OCI-LY1 (cell line): Measurements from ENCODE around the gene GNPTAB.

Source experiments
- EZH2 ChIP-seq: fragments of 200-600 bp; sonication (generic), shearing (Covaris generic); IDR thresholded peaks from 2 replicates; pipeline ENCODE4 v1.8.0; 2017; ENCODE audit warnings: borderline replicate concordance, mixed run types, mild to moderate bottlenecking, antibody characterized with exemption, low read length, moderate library complexity, mixed read lengths
- TF ChIP-seq, protein P1 (sequence below): fragments of 200-600 bp; sonication (generic), shearing (Covaris generic); IDR thresholded peaks from 2 replicates; pipeline ENCODE4 v1.5.1; 2017; ENCODE audit warnings: mild to moderate bottlenecking, antibody characterized with exemption, low read length, moderate library complexity, mixed read lengths

DNA sequence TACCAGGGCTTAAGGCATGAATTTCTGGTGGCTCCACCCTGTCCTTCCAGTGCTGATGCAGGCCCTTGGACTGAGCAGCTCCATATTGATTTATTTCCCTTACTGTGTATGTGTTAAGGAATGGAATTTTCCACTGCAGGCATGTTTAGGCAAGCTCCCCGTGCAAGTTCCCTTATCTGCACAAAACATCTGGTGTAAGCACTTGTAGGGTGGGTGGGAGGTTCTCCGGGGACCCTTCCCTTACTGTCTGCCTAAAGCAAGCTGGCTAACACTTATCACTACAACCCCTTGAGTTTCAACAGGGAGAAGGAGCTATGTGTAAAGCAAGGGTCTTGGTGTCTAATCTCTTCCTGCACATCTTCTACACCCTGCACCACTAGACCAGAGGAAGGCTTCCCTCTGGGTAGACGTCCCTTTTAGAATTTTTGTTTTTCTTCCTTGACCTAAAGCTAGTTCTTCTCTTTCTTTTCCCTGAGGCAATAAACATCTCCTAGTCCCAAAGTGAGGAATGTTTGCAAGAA lies 24.7 kb upstream of the GNPTAB start:
- TF ChIP-seq EZH2: no peak
- TF ChIP-seq, protein P1, sequence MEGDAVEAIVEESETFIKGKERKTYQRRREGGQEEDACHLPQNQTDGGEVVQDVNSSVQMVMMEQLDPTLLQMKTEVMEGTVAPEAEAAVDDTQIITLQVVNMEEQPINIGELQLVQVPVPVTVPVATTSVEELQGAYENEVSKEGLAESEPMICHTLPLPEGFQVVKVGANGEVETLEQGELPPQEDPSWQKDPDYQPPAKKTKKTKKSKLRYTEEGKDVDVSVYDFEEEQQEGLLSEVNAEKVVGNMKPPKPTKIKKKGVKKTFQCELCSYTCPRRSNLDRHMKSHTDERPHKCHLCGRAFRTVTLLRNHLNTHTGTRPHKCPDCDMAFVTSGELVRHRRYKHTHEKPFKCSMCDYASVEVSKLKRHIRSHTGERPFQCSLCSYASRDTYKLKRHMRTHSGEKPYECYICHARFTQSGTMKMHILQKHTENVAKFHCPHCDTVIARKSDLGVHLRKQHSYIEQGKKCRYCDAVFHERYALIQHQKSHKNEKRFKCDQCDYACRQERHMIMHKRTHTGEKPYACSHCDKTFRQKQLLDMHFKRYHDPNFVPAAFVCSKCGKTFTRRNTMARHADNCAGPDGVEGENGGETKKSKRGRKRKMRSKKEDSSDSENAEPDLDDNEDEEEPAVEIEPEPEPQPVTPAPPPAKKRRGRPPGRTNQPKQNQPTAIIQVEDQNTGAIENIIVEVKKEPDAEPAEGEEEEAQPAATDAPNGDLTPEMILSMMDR: no peak
